GM23338 (cell line): ENCODE results near the gene BCHE. TPM values are rescaled to one million over a fixed set of nuclear protein-coding genes. Genes with fewer than 3 reads are reported as not detected.

Experiments used
- ATAC-seq: fragments of 200-7000 bp; cut with Tn5 transposase; 3 replicates; pipeline ENCODE4 v1.9.1; 2020
- DNase-seq: peaks from one replicate; pipeline ENCODE4 v3.0.0-alpha.2; 2015; ENCODE audit warnings: low spot score
- H2AFZ ChIP-seq: fragments of 200-600 bp; sonication (generic); 2 replicates; pipeline ENCODE4 v1.8.0; 2016; ENCODE audit warnings: antibody characterized with exemption, mild to moderate bottlenecking, moderate library complexity
- H3F3A ChIP-seq: fragments of 200-600 bp; sonication (generic); replicated peaks from 2 replicates; pipeline ENCODE4 v1.8.0; 2017; ENCODE audit warnings: antibody characterized with exemption, mixed run types, low read depth
- H3K27ac ChIP-seq: fragments of 200-600 bp; sonication (generic); 2 replicates; pipeline ENCODE4 v1.6.1; 2016; ENCODE audit warnings: low read depth
- H3K27me3 ChIP-seq: fragments of 200-600 bp; sonication (generic); 2 replicates; pipeline ENCODE4 v1.8.0; 2016; ENCODE audit warnings: mild to moderate bottlenecking, mixed run types, moderate library complexity; ENCODE audit not compliant: insufficient read depth
- H3K36me3 ChIP-seq: fragments of 200-600 bp; sonication (generic); 2 replicates; pipeline ENCODE4 v1.8.0; 2016; ENCODE audit warnings: mild to moderate bottlenecking; ENCODE audit not compliant: insufficient read depth
- H3K4me1 ChIP-seq: fragments of 200-600 bp; sonication (generic); 2 replicates; pipeline ENCODE4 v1.8.0; 2016; ENCODE audit warnings: mild to moderate bottlenecking, moderate library complexity; ENCODE audit not compliant: insufficient read depth
- H3K4me2 ChIP-seq: fragments of 200-600 bp; sonication (generic); 2 replicates; pipeline ENCODE4 v1.7.1; 2017; ENCODE audit warnings: mixed run types
- H3K4me3 ChIP-seq: fragments of 200-600 bp; sonication (generic); 2 replicates; pipeline ENCODE4 v1.6.1; 2016; ENCODE audit warnings: mixed run types
- H3K79me2 ChIP-seq: fragments of 200-600 bp; sonication (generic); replicated peaks from 2 replicates; pipeline ENCODE4 v1.8.0; 2017; ENCODE audit warnings: mild to moderate bottlenecking; ENCODE audit not compliant: insufficient read depth
- H3K9me2 ChIP-seq: fragments of 200-600 bp; sonication (generic); 2 replicates; pipeline ENCODE4 v1.8.0; 2017; ENCODE audit not compliant: insufficient read depth
- H4K20me1 ChIP-seq: fragments of 200-600 bp; sonication (generic); replicated peaks from 2 replicates; pipeline ENCODE4 v1.8.0; 2017; ENCODE audit warnings: mild to moderate bottlenecking; ENCODE audit not compliant: insufficient read depth
- H3K27ac Mint-ChIP-seq: 2 replicates; pipeline ENCODE4 v1.8.0; 2020; ENCODE audit warnings: inconsistent platforms, mild to moderate bottlenecking, moderate library complexity, mixed read lengths
- H3K27me3 Mint-ChIP-seq: 3 replicates; pipeline ENCODE4 v1.8.0; 2022; ENCODE audit warnings: low read depth, mild to moderate bottlenecking, moderate library complexity, mixed read lengths, inconsistent platforms; ENCODE audit not compliant: insufficient read depth, poor library complexity
- H3K36me3 Mint-ChIP-seq: 3 replicates; pipeline ENCODE4 v1.8.0; 2021; ENCODE audit warnings: low read depth, mild to moderate bottlenecking, inconsistent platforms, moderate library complexity, mixed read lengths
- H3K4me1 Mint-ChIP-seq: 3 replicates; pipeline ENCODE4 v1.8.0; 2020; ENCODE audit warnings: mild to moderate bottlenecking, inconsistent platforms, mixed read lengths
- H3K4me3 Mint-ChIP-seq: 3 replicates; pipeline ENCODE4 v1.8.0; 2021; ENCODE audit warnings: moderate library complexity, mild to moderate bottlenecking, inconsistent platforms, mixed read lengths
- H3K9me3 Mint-ChIP-seq: 3 replicates; pipeline ENCODE4 v1.8.0; 2020; ENCODE audit warnings: moderate library complexity, mild to moderate bottlenecking, inconsistent platforms, mixed read lengths
- CTCF ChIP-seq, 2 experiments: fragments of 200-600 bp in 1 of 2; sonication (generic) in 1 of 2; conservative IDR thresholded peaks; 2 replicates each; pipeline versions ENCODE4 v1.5.1 to v1.6.1; 2016 to 2017; ENCODE audit warnings: antibody characterized with exemption in 2 of 2, low read depth in 2 of 2, mild to moderate bottlenecking in 2 of 2, moderate library complexity in 1 of 2
- ETS1 ChIP-seq: IDR thresholded peaks from 2 replicates; pipeline ENCODE4 v1.6.1; 2016; ENCODE audit warnings: antibody characterized with exemption
- EZH2 ChIP-seq: fragments of 200-600 bp; sonication (generic); IDR thresholded peaks from one replicate; pipeline ENCODE4 v1.8.0; 2017; ENCODE audit warnings: antibody characterized with exemption, mild to moderate bottlenecking, low read depth; ENCODE audit not compliant: unreplicated experiment
- JUNB ChIP-seq: IDR thresholded peaks from one replicate; pipeline ENCODE4 v1.6.1; 2016; ENCODE audit warnings: antibody characterized with exemption; ENCODE audit not compliant: unreplicated experiment
- NANOG ChIP-seq: IDR thresholded peaks from 2 replicates; pipeline ENCODE4 v1.6.1; 2016; ENCODE audit warnings: antibody characterized with exemption, borderline replicate concordance
- POLR2AphosphoS5 ChIP-seq: IDR thresholded peaks from 2 replicates; pipeline ENCODE4 v1.6.1; 2016; ENCODE audit warnings: antibody characterized with exemption, low read depth
- ZNF114 ChIP-seq: fragments of 250-450 bp; sonication (Bioruptor Pico); IDR thresholded peaks from 2 replicates; pipeline ENCODE4 v1.5.0; 2020; ENCODE audit warnings: mild to moderate bottlenecking, moderate library complexity
- ZNF331 ChIP-seq: fragments of 250-450 bp; sonication (Bioruptor Pico); IDR thresholded peaks from 2 replicates; pipeline ENCODE4 v1.5.0; 2020; ENCODE audit warnings: low read depth, mild to moderate bottlenecking, moderate library complexity
- polyA plus RNA-seq: library from polyadenylated mRNA; unstranded; fragments of >200 nt; fragmentation: Nextera tagmentation; extraction: Ambion mirVana; gene quantifications from 2 replicates; pipeline ENCODE4 v1.2.1, GENCODE V29; 2016
- total RNA-seq: library from RNA; depleted of rRNA; stranded (reverse); fragments of >200 nt; shearing (Covaris generic); gene quantifications from 2 replicates; pipeline ENCODE4 v1.2.3, GENCODE V29; 2014
- TF ChIP-seq, protein P1 (sequence below): fragments of 250-450 bp; sonication (Bioruptor Pico); IDR thresholded peaks from 2 replicates; pipeline ENCODE4 v1.5.0; 2020; ENCODE audit warnings: mild to moderate bottlenecking, moderate library complexity

Gene BCHE
- total and polyA plus RNA-seq, 2 experiments from 2014 or later, result 0.73 to 1.1 TPM

DNA sequence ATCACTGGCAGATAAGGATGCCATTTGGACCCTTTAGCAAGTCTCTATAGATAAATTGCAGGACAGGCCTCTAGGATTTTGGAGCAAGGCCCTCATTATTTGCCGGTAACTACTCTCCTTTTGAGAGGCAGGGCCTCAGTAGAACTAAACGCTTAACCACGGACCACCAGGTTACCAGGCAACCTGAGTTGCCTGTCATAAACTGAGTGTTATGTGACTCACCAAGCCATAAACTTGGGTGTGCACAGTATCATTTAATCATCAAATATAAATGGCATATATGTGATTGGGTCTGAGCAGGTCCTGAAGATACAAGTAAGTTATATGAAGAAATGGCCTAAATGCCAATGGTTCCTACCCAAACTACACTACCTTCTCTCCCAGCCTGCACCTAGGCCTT is 93.2 kb downstream of the BCHE start:
- H3K4me2 ChIP-seq, result no peak overlapping the region
- Mint-ChIP-seq H3K9me3 (no peaks in the 10 kb centered on the region), H3K27me3 (no peaks in the 10 kb centered on the region), H3K27ac (no peak overlapping the region), H3K36me3 (no peaks in the 10 kb centered on the region), H3K4me3 (no peak overlapping the region), H3K4me1 (no peaks in the 10 kb centered on the region)
- H3K27ac ChIP-seq, result no peak overlapping the region
- H3K9me2 ChIP-seq, result no peaks in the 10 kb centered on the region
- no peak overlapping the region for H2AFZ ChIP-seq
- no peaks in the 10 kb centered on the region for H3F3A ChIP-seq
- H3K4me1 ChIP-seq, result no peaks in the 10 kb centered on the region
- DNase-seq, result no peak
- H3K4me3 ChIP-seq, result no peak overlapping the region
- no peaks in the 10 kb centered on the region for H3K79me2 ChIP-seq
- ATAC-seq, result no peak
- TF ChIP-seq ETS1, result no peak
- TF ChIP-seq NANOG, result no peak
- TF ChIP-seq, protein P1, sequence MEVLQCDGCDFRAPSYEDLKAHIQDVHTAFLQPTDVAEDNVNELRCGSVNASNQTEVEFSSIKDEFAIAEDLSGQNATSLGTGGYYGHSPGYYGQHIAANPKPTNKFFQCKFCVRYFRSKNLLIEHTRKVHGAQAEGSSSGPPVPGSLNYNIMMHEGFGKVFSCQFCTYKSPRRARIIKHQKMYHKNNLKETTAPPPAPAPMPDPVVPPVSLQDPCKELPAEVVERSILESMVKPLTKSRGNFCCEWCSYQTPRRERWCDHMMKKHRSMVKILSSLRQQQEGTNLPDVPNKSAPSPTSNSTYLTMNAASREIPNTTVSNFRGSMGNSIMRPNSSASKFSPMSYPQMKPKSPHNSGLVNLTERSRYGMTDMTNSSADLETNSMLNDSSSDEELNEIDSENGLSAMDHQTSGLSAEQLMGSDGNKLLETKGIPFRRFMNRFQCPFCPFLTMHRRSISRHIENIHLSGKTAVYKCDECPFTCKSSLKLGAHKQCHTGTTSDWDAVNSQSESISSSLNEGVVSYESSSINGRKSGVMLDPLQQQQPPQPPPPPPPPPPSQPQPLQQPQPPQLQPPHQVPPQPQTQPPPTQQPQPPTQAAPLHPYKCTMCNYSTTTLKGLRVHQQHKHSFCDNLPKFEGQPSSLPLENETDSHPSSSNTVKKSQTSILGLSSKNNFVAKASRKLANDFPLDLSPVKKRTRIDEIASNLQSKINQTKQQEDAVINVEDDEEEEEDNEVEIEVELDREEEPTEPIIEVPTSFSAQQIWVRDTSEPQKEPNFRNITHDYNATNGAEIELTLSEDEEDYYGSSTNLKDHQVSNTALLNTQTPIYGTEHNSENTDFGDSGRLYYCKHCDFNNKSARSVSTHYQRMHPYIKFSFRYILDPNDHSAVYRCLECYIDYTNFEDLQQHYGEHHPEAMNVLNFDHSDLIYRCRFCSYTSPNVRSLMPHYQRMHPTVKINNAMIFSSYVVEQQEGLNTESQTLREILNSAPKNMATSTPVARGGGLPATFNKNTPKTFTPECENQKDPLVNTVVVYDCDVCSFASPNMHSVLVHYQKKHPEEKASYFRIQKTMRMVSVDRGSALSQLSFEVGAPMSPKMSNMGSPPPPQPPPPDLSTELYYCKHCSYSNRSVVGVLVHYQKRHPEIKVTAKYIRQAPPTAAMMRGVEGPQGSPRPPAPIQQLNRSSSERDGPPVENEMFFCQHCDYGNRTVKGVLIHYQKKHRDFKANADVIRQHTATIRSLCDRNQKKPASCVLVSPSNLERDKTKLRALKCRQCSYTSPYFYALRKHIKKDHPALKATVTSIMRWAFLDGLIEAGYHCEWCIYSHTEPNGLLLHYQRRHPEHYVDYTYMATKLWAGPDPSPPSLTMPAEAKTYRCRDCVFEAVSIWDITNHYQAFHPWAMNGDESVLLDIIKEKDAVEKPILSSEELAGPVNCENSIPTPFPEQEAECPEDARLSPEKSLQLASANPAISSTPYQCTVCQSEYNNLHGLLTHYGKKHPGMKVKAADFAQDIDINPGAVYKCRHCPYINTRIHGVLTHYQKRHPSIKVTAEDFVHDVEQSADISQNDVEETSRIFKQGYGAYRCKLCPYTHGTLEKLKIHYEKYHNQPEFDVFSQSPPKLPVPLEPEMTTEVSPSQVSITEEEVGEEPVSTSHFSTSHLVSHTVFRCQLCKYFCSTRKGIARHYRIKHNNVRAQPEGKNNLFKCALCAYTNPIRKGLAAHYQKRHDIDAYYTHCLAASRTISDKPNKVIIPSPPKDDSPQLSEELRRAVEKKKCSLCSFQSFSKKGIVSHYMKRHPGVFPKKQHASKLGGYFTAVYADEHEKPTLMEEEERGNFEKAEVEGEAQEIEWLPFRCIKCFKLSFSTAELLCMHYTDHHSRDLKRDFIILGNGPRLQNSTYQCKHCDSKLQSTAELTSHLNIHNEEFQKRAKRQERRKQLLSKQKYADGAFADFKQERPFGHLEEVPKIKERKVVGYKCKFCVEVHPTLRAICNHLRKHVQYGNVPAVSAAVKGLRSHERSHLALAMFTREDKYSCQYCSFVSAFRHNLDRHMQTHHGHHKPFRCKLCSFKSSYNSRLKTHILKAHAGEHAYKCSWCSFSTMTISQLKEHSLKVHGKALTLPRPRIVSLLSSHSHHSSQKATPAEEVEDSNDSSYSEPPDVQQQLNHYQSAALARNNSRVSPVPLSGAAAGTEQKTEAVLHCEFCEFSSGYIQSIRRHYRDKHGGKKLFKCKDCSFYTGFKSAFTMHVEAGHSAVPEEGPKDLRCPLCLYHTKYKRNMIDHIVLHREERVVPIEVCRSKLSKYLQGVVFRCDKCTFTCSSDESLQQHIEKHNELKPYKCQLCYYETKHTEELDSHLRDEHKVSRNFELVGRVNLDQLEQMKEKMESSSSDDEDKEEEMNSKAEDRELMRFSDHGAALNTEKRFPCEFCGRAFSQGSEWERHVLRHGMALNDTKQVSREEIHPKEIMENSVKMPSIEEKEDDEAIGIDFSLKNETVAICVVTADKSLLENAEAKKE (CRISPR knock-in tag), result no peak
- TF ChIP-seq JUNB, result no peak
- TF ChIP-seq CTCF (conservative IDR thresholded peaks at IDR 0.05; ENCODE audit: low read depth in 2 of 2), result no peak
- no peak for TF ChIP-seq EZH2
- no peak for TF ChIP-seq ZNF331 (CRISPR knock-in tag)
- no peak for TF ChIP-seq POLR2AphosphoS5
- TF ChIP-seq ZNF114 (CRISPR knock-in tag), result no peak
- H4K20me1 ChIP-seq, result no peaks in the 10 kb centered on the region
- no peaks in the 10 kb centered on the region for H3K27me3 ChIP-seq
- H3K36me3 ChIP-seq, result no peaks in the 10 kb centered on the region
